ENCODE measurements around the gene PSMB7.
"Not testable (repeated sequence)": the region's sequence is repeated elsewhere in the genome, so short reads cannot be mapped to it uniquely, and the experiment has no call there.

Gene PSMB7

GRCh38 chr9:124443625-124444024 is 28.4 kb upstream of the PSMB7 start:
- no peak for DNase-seq (ENCODE audit: low read depth in 2 of 2)

DNA sequence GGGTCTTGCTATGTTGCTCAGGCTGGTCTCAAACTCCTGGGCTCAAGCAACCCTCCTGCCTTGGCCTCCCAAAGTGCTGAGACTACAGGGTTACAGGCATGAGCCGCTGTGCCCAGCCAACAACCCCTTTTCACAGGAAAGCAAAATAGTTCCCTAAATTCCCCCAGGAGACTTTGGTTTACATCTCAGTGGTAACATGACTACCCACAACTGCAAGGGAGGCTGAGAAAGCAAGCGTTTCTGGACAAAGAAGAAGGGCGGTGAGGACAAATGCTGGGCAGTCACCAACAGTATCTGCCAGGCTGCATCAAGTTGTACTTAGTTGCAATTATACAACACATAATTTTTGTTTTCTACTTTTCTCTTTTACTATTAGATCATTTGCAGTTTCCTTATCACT is 27.6 kb upstream of the PSMB7 start:
- DNase-seq (ENCODE audit: low read depth in 2 of 2): no peak

GRCh38 chr9:124442379-124442778 is 27.1 kb upstream of the PSMB7 start:
- DNase-seq (ENCODE audit: low read depth in 2 of 2): no peak

DNA sequence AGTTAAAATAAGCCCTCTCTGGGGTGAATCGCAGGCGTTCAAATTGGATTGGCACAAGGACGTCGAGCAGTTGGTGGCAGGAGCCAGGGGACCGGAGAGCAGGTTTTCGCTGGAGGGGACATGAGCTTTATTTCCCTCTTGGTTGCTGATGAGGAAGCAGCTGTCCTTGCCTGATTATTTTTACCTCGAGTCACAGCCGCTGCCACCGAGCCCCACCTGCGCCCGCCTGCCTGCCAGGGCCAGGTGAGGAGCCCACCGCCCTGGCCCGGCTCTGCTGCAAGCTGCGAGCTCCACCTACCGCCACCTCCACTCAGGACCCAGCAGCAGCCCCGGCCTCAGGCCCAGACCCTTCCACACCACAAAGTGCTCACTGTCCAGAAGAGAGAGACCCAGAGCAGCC is 26.0 kb upstream of the PSMB7 start:
- DNase-seq (ENCODE audit: low read depth in 2 of 2): no peak

DNA sequence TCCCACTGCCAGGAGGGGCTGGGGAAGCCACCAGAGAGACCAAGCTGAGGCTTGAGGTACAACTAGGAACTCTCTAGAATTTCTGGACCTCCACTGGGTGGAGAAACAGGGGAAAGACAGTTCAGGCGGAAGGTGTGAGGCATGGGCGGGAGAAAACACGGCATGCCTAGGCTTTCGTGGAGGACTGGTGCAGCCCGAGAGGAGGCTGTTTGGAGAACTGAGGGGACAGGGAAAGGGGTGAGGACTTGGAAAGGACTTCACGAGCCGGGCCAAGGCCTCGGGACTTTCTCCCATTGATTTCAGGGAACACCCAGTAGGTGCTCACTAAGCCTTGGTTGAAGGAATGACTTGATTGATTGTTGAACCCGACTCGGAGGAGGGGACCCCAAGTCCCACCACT is 25.5 kb upstream of the PSMB7 start:
- DNase-seq (ENCODE audit: low read depth in 2 of 2): no peak

- DNase-seq (ENCODE audit: low read depth in 2 of 2): no peak
Measured at GRCh38 chr9:124439686-124440243, 24.5 kb upstream of the PSMB7 start.

DNA sequence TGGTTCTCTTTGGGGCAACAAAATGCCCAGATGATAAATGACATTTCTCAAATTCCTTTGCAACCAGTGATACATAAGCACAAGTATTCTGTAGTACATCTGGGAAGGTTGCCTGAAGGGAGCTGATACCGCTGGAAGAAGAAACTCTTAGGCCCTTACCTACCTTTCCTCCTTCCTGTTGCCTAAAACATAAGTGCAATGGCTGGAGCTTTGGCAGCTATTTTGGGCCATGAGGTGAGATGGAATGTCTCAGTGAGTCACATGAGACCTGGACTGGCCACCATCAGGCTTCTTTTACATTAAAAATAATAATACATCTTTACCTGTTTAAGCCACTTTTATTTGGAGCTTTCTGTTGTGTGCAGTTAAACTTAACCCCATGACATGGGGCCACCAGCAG is 23.8 kb upstream of the PSMB7 start:
- no peak for DNase-seq (ENCODE audit: low read depth in 2 of 2)

DNA sequence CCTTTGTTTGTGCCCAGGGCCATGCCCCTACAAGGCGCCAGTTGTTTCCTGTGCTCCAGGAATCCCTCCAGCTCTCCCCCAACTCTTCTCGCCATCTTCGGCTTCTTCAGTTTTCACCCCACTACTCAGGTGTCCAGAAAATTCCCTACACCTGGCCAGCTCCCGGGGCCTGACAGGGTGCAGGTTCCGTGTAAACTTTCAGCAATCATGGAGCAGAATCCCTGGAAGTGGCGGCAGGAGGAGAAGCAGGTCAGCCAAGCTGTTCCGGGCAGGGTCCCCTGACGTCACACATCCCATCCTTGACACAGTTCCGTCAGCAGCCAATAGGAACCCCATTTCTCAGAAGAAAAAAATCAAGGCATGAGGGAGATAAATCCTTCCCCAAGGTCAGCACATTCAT is 22.8 kb upstream of the PSMB7 start:
- no peak for DNase-seq (ENCODE audit: low read depth in 2 of 2)

DNA sequence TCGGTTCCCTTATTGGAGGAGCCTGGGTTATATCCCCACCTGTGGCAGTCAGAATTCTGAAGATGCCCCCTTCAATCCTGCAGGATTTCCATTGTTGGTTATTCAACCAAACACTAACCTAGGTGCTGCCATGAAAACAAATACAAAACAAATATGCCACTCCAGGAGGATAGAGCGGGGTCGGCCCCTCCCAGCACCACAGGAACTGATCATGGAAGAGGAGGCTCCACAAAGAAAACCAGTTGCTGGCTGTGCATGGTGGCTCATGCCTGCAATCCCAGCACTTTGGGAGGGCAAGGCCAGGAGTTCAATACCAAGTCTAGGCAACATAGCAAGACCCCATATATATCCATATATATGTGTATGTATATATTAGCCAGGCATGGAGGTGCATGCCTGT is 21.8 kb upstream of the PSMB7 start:
- DNase-seq (ENCODE audit: low read depth in 2 of 2): no peak

DNA sequence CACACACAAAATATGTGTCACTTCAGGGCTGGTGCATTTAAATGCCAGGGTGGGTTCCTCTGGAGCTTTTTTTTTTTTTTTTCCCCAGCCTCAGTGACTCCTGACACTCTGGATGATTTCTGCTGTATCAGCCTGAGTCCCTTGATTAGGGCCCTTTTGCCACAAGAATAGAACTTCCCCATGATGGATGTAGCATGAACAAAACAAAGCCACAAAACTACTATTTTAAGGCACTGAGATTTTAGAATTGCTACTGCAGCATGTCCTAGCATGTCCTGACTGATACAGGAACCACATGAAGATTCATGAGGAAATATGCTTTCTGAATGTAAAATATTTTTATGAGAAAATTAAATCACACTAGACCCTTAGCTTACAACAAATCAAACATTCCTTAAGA is 21.1 kb upstream of the PSMB7 start:
- DNase-seq (ENCODE audit: low read depth in 2 of 2): no peak

DNA sequence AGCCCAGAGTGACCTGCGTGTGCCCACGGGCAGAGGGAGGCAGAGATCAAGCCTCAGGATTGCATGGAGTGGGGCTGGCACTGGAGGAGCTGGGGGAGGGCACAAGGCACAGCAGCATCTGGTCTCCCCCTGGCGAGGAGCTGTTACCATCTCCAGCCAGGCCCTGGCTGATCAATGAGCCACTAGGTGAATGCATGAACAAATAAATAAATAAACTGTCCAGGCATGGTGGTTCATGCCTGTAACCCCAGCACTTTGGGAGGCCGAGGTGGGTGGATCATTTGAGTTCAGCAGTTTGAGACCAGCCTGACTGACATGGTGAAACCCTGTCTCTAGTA is 14.3 kb upstream of the PSMB7 start:
- DNase-seq (ENCODE audit: low read depth in 2 of 2): no peak

DNA sequence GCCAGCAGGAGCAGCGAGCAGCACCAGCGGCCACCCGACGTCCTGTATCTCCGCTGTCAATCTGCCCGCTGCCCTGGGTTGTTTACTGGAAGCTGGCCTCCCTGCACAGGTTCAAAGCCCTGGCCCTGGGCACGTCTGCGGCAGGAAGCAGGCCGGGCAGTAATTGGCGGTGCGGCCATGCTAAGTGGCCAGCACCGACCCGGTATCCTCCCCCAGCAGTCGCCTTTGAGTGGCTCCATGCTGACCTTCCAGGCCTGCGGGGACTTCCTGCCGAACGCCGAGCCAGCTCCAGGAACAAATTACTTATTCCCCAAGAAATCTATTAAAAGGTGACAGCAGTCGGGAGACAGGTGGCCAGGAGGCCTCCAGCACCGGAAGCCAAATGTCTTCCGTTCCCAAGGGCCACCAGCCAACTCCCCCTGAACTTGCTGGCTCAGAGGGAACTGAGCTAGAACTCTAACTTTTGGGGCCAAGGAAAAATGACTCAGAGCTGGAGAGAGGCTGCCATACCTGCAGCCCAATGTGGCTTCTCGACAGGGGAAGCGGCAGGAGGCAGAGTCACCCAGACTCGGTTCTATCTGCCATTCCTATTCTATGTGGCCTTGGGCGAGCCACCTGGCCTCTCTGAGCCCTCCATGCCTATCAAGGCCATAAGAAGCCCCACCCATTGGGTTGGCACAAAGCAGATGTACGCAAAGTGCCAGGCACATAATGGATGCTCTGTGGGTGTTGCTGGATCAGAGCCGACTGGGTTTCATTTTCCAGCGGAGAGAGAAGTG is 13.7 kb upstream of the PSMB7 start:
- no peak for DNase-seq (ENCODE audit: low read depth in 2 of 2)

- no peak for DNase-seq (ENCODE audit: low read depth in 2 of 2)
Measured at GRCh38 chr9:124427281-124427680, 12.0 kb upstream of the PSMB7 start.

DNA sequence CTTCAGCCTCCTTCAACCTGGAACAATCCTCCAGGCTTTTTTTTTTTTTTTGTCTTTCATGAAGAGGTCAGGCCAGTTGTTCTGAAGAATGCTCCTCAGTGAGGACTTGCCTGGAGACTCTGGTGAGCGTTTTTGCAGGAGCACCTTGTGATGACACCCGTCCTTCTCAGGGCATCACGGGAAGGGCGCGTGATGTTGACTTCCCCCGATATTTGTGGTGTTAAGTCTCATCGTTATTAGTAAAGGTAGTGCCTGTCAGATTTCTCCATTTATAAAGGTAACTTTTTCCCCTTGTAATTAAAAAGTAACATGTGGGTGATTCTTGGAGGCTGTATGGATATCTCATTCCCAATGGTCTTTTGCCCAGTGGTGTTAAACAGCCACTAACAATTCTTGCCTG is 11.1 kb upstream of the PSMB7 start:
- DNase-seq (ENCODE audit: low read depth in 2 of 2): no peak

DNA sequence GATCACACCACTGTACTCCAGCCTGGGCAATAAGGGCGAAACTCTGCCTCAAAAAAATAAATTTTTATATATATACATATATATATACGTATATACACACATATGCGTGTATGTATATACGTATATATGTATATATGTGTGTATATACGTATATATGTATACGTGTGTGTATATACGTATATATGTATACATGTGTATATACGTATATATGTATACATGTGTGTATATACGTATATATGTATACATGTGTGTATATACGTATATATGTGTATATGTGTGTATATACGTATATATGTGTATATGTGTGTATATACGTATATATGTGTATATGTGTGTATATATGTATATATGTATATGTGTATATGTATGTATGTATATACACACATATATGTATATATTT is 10.5 kb upstream of the PSMB7 start:
- DNase-seq (ENCODE audit: low read depth in 2 of 2): not testable (repeated sequence)

DNA sequence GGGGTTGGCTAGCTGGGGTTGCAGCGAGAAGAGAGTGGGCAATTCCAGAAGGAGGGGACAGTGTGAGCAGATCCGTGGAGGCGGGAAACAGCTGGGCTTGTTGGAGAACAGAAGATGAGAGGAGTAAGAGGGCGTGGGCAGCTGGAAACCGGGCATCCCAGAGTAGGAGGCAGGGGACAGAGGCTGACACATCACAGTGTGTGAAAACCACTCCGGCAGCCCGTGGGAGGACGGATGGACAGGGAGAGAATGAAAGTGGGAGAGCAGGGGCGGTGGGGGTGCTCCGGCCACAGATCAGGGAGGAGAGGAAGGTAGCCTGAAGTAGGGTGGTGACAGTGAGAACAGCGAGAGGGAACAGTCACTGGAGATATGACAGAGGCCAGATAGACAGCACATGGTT is 8.3 kb upstream of the PSMB7 start:
- no peak for DNase-seq (ENCODE audit: low read depth in 2 of 2)

DNA sequence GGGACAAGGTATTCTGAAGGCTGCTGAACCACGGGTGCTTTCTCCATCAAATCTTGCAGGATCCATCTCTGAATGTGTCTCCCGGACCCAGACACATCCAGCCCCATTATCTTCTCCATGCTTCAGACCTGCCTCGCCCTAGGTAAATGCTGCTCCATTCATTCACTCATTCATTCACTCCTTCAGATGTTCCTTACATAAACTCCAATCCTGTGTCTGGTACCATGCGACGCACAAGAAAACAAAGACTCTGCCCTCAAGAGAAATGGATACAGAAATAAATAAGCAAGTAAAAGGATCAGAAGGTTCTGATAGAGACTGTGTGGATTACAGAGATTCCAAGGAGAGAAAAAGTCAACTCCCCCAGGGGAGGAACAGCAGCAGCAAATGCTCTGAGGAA is 7.9 kb upstream of the PSMB7 start:
- DNase-seq (ENCODE audit: low read depth in 2 of 2): no peak

DNA sequence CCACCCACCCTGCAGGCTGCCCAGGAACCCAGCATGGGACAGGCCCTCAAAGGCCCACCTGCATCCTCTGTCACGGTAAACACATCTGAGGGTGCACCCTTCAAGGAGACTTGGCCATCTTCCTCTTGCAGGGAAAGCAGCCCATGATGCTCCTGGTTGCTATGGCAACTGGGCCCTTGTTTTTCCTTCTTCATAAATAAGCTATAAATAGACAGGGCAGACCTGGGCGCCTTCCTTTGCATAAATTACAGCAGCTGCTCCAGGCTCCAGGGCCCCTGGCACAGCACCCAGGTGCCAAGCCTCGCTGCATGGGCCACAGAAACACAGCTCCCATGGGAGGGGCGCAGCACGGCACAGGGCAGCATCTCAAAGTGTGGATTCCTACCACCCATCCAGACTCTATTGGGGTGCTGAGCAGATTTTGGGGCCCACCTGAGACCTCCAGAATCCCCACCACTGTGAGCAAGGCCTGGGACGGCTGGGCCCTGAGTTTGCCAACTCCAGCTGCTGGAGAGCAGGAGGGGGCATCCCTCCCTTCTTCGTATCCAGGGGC is 5.8 kb upstream of the PSMB7 start:
- DNase-seq (ENCODE audit: low read depth in 2 of 2): no peak

GRCh38 chr9:124419832-124420489 is 4.7 kb upstream of the PSMB7 start:
- no peak for DNase-seq (ENCODE audit: low read depth in 2 of 2)

DNA sequence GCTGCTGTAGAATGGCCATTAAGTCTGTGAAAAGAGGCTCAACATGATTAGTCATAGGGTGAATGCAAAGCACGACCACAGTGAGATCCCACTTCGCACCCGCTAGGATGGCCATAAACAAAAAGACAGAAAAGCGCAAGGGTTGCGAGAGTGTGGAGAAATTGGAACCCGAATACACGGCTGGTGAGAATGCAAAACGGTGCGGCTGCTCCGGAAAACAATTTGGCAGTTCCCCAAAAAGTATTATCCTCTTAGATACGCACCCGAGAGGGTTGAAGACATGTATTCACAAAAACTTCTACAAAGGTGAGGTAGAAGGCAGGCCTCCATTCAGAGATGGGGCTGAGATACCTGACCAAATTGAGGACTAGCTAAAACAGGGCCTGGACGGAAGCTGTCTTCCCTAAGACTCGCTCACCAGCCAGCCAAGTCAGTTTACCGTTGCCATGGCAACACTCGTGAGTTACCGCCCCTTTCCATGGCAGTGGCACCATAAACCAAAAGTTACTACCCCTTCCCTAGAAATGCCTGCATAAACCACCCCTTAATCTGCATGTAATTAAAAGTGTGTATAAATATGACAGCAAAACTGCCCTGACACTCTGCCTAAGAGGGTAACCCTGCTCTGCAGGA is 726 bp upstream of the PSMB7 start:
- DNase-seq (ENCODE audit: low read depth in 2 of 2): no peak

DNA sequence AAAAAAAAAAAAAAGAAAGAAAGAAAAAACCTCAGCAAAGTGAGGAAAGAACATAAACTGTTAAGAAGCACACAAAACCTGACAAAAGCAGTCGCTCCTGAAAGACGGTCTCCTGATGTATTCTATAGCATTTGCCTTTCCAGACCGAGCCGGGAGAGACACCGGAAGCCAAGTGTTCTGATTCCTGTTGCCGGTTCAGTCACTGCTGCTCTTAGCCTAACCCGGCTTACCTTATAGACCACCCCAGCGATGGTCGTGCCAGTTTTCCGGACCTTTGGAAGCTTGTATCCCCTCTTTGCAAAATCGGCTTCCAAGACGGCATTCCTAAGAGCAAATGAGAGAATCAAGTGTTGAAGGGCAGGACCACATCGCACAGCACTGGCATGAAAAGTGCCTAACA is 630 bp downstream of the PSMB7 start:
- no peak for DNase-seq (ENCODE audit: low read depth in 2 of 2)

- no peak for DNase-seq (ENCODE audit: low read depth in 2 of 2)
Measured at GRCh38 chr9:124412228-124412575, 3.0 kb downstream of the PSMB7 start.

Data from fibroblast of skin of left quadriceps (primary cell).